ENCODE measurements around the gene TPGS1.

- TF ChIP-seq FOXK2 (IDR thresholded peaks at IDR 0.05) (no peak), TARDBP (IDR thresholded peaks at IDR 0.05) (no peak), FOXM1 (IDR thresholded peaks at IDR 0.05; ENCODE audit: borderline replicate concordance) (no peak), CTBP1 (IDR thresholded peaks at IDR 0.05; ENCODE audit: borderline replicate concordance) (no peak), BHLHE40 (IDR thresholded peaks at IDR 0.05; ENCODE audit: borderline replicate concordance) (no peak), ZNF384 (IDR thresholded peaks at IDR 0.05) (no peak), SP1 (IDR thresholded peaks at IDR 0.05) (no peak), LEF1 (IDR thresholded peaks at IDR 0.05; ENCODE audit: borderline replicate concordance) (no peak), ARNT (IDR thresholded peaks at IDR 0.05) (no peak), FOXA1 (IDR thresholded peaks at IDR 0.05) (no peak), ELF4 (IDR thresholded peaks at IDR 0.05) (no peak), SUZ12 (IDR thresholded peaks at IDR 0.05) (no peak), L3MBTL2 (conservative IDR thresholded peaks at IDR 0.05) (no peak)
Observed at GRCh38 chr19:522726-523125, 15.4 kb downstream of the TPGS1 start.
